Measurements from ENCODE around the gene ABCG8. TPM values are rescaled to one million over a fixed set of nuclear protein-coding genes. Genes with fewer than 3 reads are reported as not detected.

Gene ABCG8
- total RNA-seq, 1 experiment from 2014 or later, result not detected

GRCh38 chr2:43818761-43819160 lies 20.0 kb upstream of the ABCG8 start:
- Mint-ChIP-seq H3K4me3 (ENCODE audit: unreplicated experiment) (no peak overlapping the region), H3K4me1 (ENCODE audit: insufficient read depth, unreplicated experiment) (no peaks in the 10 kb centered on the region), H3K27ac (ENCODE audit: low read depth, unreplicated experiment) (no peak overlapping the region), H3K27me3 (ENCODE audit: insufficient read depth, unreplicated experiment) (peaks cover 37% of the 10 kb centered on the region), H3K9me3 (ENCODE audit: unreplicated experiment) (no peaks in the 10 kb centered on the region), H3K36me3 (ENCODE audit: insufficient read depth, unreplicated experiment) (no peaks in the 10 kb centered on the region)
- DNase-seq (ENCODE audit: unreplicated experiment), result peak; percentile 52
- TF ChIP-seq, protein P1, sequence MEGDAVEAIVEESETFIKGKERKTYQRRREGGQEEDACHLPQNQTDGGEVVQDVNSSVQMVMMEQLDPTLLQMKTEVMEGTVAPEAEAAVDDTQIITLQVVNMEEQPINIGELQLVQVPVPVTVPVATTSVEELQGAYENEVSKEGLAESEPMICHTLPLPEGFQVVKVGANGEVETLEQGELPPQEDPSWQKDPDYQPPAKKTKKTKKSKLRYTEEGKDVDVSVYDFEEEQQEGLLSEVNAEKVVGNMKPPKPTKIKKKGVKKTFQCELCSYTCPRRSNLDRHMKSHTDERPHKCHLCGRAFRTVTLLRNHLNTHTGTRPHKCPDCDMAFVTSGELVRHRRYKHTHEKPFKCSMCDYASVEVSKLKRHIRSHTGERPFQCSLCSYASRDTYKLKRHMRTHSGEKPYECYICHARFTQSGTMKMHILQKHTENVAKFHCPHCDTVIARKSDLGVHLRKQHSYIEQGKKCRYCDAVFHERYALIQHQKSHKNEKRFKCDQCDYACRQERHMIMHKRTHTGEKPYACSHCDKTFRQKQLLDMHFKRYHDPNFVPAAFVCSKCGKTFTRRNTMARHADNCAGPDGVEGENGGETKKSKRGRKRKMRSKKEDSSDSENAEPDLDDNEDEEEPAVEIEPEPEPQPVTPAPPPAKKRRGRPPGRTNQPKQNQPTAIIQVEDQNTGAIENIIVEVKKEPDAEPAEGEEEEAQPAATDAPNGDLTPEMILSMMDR (IDR thresholded peaks at IDR 0.05; ENCODE audit: unreplicated experiment), result no peak
- intact Hi-C loops (cut with micrococcal nuclease), result no loop called here
- ChIA-PET CTCF (no interaction called here), POLR2A (no interaction called here)
- no TSS peak for BruUV-seq (replicated peaks)

- Mint-ChIP-seq H3K9me3 (ENCODE audit: unreplicated experiment) (no peaks in the 10 kb centered on the region), H3K27me3 (ENCODE audit: insufficient read depth, unreplicated experiment) (peaks cover 41% of the 10 kb centered on the region), H3K36me3 (ENCODE audit: insufficient read depth, unreplicated experiment) (no peaks in the 10 kb centered on the region), H3K4me3 (ENCODE audit: unreplicated experiment) (no peak overlapping the region), H3K4me1 (ENCODE audit: insufficient read depth, unreplicated experiment) (no peaks in the 10 kb centered on the region), H3K27ac (ENCODE audit: low read depth, unreplicated experiment) (no peak overlapping the region)
- BruUV-seq (replicated peaks), result no TSS peak
- DNase-seq (ENCODE audit: unreplicated experiment), result no peak
- POLR2A ChIA-PET, result no interaction called here
- intact Hi-C loops (cut with micrococcal nuclease), result no loop called here
- CTCF ChIA-PET, result no interaction called here
- TF ChIP-seq, protein P1 (IDR thresholded peaks at IDR 0.05; ENCODE audit: unreplicated experiment), result no peak
Measured at GRCh38 chr2:43819491-43820163, 19.1 kb upstream of the ABCG8 start.

GRCh38 chr2:43822839-43823238 lies 15.9 kb upstream of the ABCG8 start:
- TF ChIP-seq, protein P1 (IDR thresholded peaks at IDR 0.05; ENCODE audit: unreplicated experiment), result no peak
- intact Hi-C loops (cut with micrococcal nuclease), result no loop called here
- POLR2A ChIA-PET, result no interaction called here
- Mint-ChIP-seq H3K27me3 (ENCODE audit: insufficient read depth, unreplicated experiment) (peaks cover 41% of the 10 kb centered on the region), H3K4me3 (ENCODE audit: unreplicated experiment) (no peak overlapping the region), H3K27ac (ENCODE audit: low read depth, unreplicated experiment) (no peak overlapping the region), H3K36me3 (ENCODE audit: insufficient read depth, unreplicated experiment) (no peaks in the 10 kb centered on the region), H3K9me3 (ENCODE audit: unreplicated experiment) (no peaks in the 10 kb centered on the region), H3K4me1 (ENCODE audit: insufficient read depth, unreplicated experiment) (no peaks in the 10 kb centered on the region)
- CTCF ChIA-PET, result no interaction called here
- DNase-seq (ENCODE audit: unreplicated experiment), result no peak
- no TSS peak for BruUV-seq (replicated peaks)

DNA sequence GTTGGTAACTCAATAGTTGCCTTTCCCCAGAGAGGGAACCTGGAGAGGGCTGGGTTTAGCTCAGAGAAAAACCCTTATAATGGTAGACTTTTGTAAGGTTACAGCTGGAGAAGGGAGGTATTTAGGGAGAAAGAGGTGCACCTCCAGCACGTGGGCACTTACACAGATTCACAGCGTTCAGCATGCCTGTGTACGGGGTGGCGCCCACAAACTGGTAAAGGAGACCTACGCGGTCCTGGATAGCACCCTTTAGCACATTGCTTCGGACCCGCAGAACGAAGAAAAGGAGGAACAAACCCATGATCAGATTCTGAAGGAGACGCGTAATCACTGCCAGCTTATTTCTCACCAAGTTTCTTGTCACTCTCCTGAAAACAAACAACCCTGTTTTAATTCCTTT lies 15.0 kb upstream of the ABCG8 start:
- TF ChIP-seq, protein P1 (IDR thresholded peaks at IDR 0.05; ENCODE audit: unreplicated experiment), result no peak
- H3K9me3 Mint-ChIP-seq (ENCODE audit: unreplicated experiment), result no peaks in the 10 kb centered on the region
- no peaks in the 10 kb centered on the region for H3K4me1 Mint-ChIP-seq (ENCODE audit: insufficient read depth, unreplicated experiment)
- H3K36me3 Mint-ChIP-seq (ENCODE audit: insufficient read depth, unreplicated experiment), result no peaks in the 10 kb centered on the region
- BruUV-seq (replicated peaks), result no TSS peak
- ChIA-PET POLR2A (interaction anchor here (0.6 to 1.1 kb wide), 2 partner anchors 10 to 78 kb away, joined by 3 to 5 read pairs; no protein-coding TSS in a partner anchor), CTCF (no interaction called here)
- peaks cover 41% of the 10 kb centered on the region for H3K27me3 Mint-ChIP-seq (ENCODE audit: insufficient read depth, unreplicated experiment)
- intact Hi-C loops (cut with micrococcal nuclease), result no loop called here
- H3K27ac Mint-ChIP-seq (ENCODE audit: low read depth, unreplicated experiment), result no peak overlapping the region
- H3K4me3 Mint-ChIP-seq (ENCODE audit: unreplicated experiment), result no peak overlapping the region
- no peak for DNase-seq (ENCODE audit: unreplicated experiment)

Data from MCF 10A (cell line).